IMR-90 (cell line): ENCODE measurements around the gene PGD. TPM values are rescaled to one million over a fixed set of nuclear protein-coding genes. Genes with fewer than 3 reads are reported as not detected.

Experiments used
- ATAC-seq: fragments of 200-7000 bp; cut with Tn5 transposase; 2 replicates; pipeline ENCODE4 v1.9.1; 2020; ENCODE audit warnings: low read depth, mild to moderate bottlenecking, moderate library complexity
- BruUV-seq: library from RNA; stranded (reverse); fragments of 400-500 nt; replicated peaks from 2 replicates; lab custom pipeline; 2021; lab: Mats Ljungman, UMichigan
- CTCF ChIA-PET: fragments of 300-600 bp; formaldehyde crosslinking; extraction: SDS; loops from one replicate; lab custom pipeline; 2021; ENCODE audit warnings: antibody characterized with exemption; lab: Yijun Ruan, JAX
- POLR2A ChIA-PET: fragments of 300-600 bp; sonication (Branson Sonifier 250); formaldehyde crosslinking; loops from one replicate; lab custom pipeline; 2022; ENCODE audit warnings: antibody characterized with exemption; ENCODE audit not compliant: unreplicated experiment; lab: Charles Lee
- DNase-seq: peaks from one replicate; pipeline ENCODE4 v3.0.0; 2013
- H2AFZ ChIP-seq: replicated peaks from 2 replicates; pipeline ENCODE3; 2013; ENCODE audit warnings: low read length, mild to moderate bottlenecking; ENCODE audit not compliant: poor library complexity
- H2AK5ac ChIP-seq: 2 replicates; pipeline ENCODE4 v1.6.1; 2013; ENCODE audit warnings: low read depth, low read length, inconsistent platforms
- H2AK9ac ChIP-seq: replicated peaks from 2 replicates; pipeline ENCODE3; 2013; ENCODE audit warnings: mild to moderate bottlenecking, low read depth, low read length, moderate library complexity; ENCODE audit not compliant: poor library complexity
- H2BK120ac ChIP-seq: 2 replicates; pipeline ENCODE4 v1.6.1; 2013; ENCODE audit warnings: low read depth, low read length, inconsistent platforms
- H2BK15ac ChIP-seq: 3 replicates; pipeline ENCODE4 v1.6.1; 2013; ENCODE audit warnings: low read depth, low read length, inconsistent platforms
- H2BK20ac ChIP-seq: 2 replicates; pipeline ENCODE4 v1.6.1; 2013; ENCODE audit warnings: low read depth, mild to moderate bottlenecking, inconsistent platforms, low read length, moderate library complexity
- H2BK5ac ChIP-seq: 2 replicates; pipeline ENCODE4 v1.6.1; 2013; ENCODE audit warnings: mild to moderate bottlenecking, low read depth, low read length, inconsistent platforms; ENCODE audit not compliant: poor library complexity, severe bottlenecking
- H3K14ac ChIP-seq: replicated peaks from 2 replicates; pipeline ENCODE4 v1.6.1; 2013; ENCODE audit warnings: low read depth, low read length, inconsistent platforms
- H3K18ac ChIP-seq: 2 replicates; pipeline ENCODE4 v1.6.1; 2013; ENCODE audit warnings: low read depth, low read length, control low read depth
- H3K23ac ChIP-seq: 2 replicates; pipeline ENCODE4 v1.6.1; 2013; ENCODE audit warnings: low read depth, low read length, inconsistent platforms
- H3K27ac ChIP-seq: 2 replicates; pipeline ENCODE4 v1.5.1; 2013; ENCODE audit warnings: mild to moderate bottlenecking, control low read depth, low read length; ENCODE audit not compliant: insufficient read depth
- H3K27me3 ChIP-seq: 2 replicates; pipeline ENCODE4 v1.6.1; 2013; ENCODE audit warnings: low read length; ENCODE audit not compliant: control insufficient read depth, insufficient read depth
- H3K36me3 ChIP-seq: 2 replicates; pipeline ENCODE4 v1.6.1; 2013; ENCODE audit warnings: low read length, mixed read lengths; ENCODE audit not compliant: control insufficient read depth, insufficient read depth
- H3K4ac ChIP-seq: 2 replicates; pipeline ENCODE4 v1.6.1; 2013; ENCODE audit warnings: low read depth, low read length, inconsistent platforms
- H3K4me1 ChIP-seq: 2 replicates; pipeline ENCODE4 v1.6.1; 2013; ENCODE audit warnings: low read length, mixed read lengths; ENCODE audit not compliant: control insufficient read depth, insufficient read depth
- H3K4me2 ChIP-seq: 2 replicates; pipeline ENCODE4 v1.6.1; 2013; ENCODE audit warnings: low read depth, mild to moderate bottlenecking, control low read depth, low read length, moderate library complexity
- H3K4me3 ChIP-seq: 2 replicates; pipeline ENCODE4 v1.5.1; 2013; ENCODE audit warnings: low read depth, mild to moderate bottlenecking, control low read depth, low read length, moderate library complexity; ENCODE audit not compliant: insufficient read depth
- H3K56ac ChIP-seq: 2 replicates; pipeline ENCODE4 v1.6.1; 2013; ENCODE audit warnings: low read length, inconsistent platforms; ENCODE audit not compliant: insufficient read depth; ENCODE audit errors: extremely low read depth
- H3K79me1 ChIP-seq, 2 experiments: 2 replicates each; pipeline ENCODE4 v1.6.1; 2013; ENCODE audit warnings: low read length in 2 of 2, inconsistent platforms in 1 of 2, low read depth in 1 of 2
- H3K9ac ChIP-seq: 2 replicates; pipeline ENCODE4 v1.6.1; 2013; ENCODE audit warnings: low read depth, low read length, control low read depth
- H3K9me1 ChIP-seq: 2 replicates; pipeline ENCODE4 v1.6.1; 2013; ENCODE audit warnings: low read length, inconsistent platforms; ENCODE audit not compliant: insufficient read depth
- H3K9me3 ChIP-seq: 2 replicates; pipeline ENCODE4 v1.6.1; 2013; ENCODE audit warnings: low read length; ENCODE audit not compliant: control insufficient read depth, insufficient read depth
- H4K20me1 ChIP-seq: 2 replicates; pipeline ENCODE4 v1.6.1; 2013; ENCODE audit warnings: low read length, inconsistent platforms; ENCODE audit not compliant: insufficient read depth
- H4K5ac ChIP-seq: 2 replicates; pipeline ENCODE4 v1.6.1; 2013; ENCODE audit warnings: mild to moderate bottlenecking, low read depth, low read length, control low read depth
- H4K8ac ChIP-seq, 2 experiments: 2 replicates each; pipeline ENCODE4 v1.6.1; 2013; ENCODE audit warnings: low read depth in 2 of 2, low read length in 2 of 2, control low read depth in 1 of 2, inconsistent platforms in 1 of 2
- H4K91ac ChIP-seq: 2 replicates; pipeline ENCODE4 v1.6.1; 2013; ENCODE audit warnings: low read depth, low read length, inconsistent platforms; ENCODE audit not compliant: insufficient read depth
- CEBPB ChIP-seq: IDR thresholded peaks from 2 replicates; pipeline ENCODE4 v1.6.1; 2012; ENCODE audit warnings: low read depth, low read length, improper control_type of control experiment
- CTCF ChIP-seq: conservative IDR thresholded peaks from 2 replicates; pipeline ENCODE4 v1.5.1; 2012; ENCODE audit warnings: mild to moderate bottlenecking, low read depth, low read length, improper control_type of control experiment
- FOS ChIP-seq: fragments of 150-350 bp; IDR thresholded peaks from 2 replicates; pipeline ENCODE4 v1.6.1; 2016; ENCODE audit warnings: low read depth, low read length
- MAFK ChIP-seq: IDR thresholded peaks from 2 replicates; pipeline ENCODE4 v1.6.1; 2012; ENCODE audit warnings: low read depth, low read length, improper control_type of control experiment
- MAZ ChIP-seq: IDR thresholded peaks from 2 replicates; pipeline ENCODE4 v1.6.1; 2012; ENCODE audit warnings: low read depth, mild to moderate bottlenecking, low read length, improper control_type of control experiment, moderate library complexity, borderline replicate concordance
- MXI1 ChIP-seq: IDR thresholded peaks from 2 replicates; pipeline ENCODE4 v1.6.1; 2012; ENCODE audit warnings: low read depth, mild to moderate bottlenecking, low read length, moderate library complexity, borderline replicate concordance
- NFE2L2 ChIP-seq: fragments of 150-350 bp; IDR thresholded peaks from 2 replicates; pipeline ENCODE4 v1.6.1; 2016; ENCODE audit warnings: low read depth, mild to moderate bottlenecking, low read length
- USF2 ChIP-seq: fragments of 150-350 bp; IDR thresholded peaks from 2 replicates; pipeline ENCODE4 v1.6.1; 2017; ENCODE audit warnings: mild to moderate bottlenecking, antibody characterized with exemption, low read length, low read depth
- WGBS, 2 experiments: methylation state at CpG; one replicate each; pipeline versions ENCODE4 v1.1.5 to v1.1.7; 2013; ENCODE audit warnings: missing lambda C conversion rate in 2 of 2; ENCODE audit not compliant: insufficient read length in 1 of 2; ENCODE audit errors: extremely low coverage in 2 of 2; 5-methylcytosine and 5-hydroxymethylcytosine counted together
- dilution Hi-C: fragments of 300-500 bp; cut with HindIII; formaldehyde crosslinking; loops from one replicate; pipeline ENCODE4 v1.14.3; 2018; ENCODE audit warnings: low sequenced_read_pairs; ENCODE audit not compliant: unreplicated experiment
- in situ Hi-C: fragments of 300-500 bp; cut with MboI; formaldehyde crosslinking; loops from 3 replicates; pipeline ENCODE4 v1.14.3; 2019; ENCODE audit warnings: low sequenced_read_pairs, inconsistent platforms, mixed read lengths
- intact Hi-C: fragments of 100-400 bp; cut with micrococcal nuclease; formaldehyde crosslinking; loops from 2 replicates; pipeline ENCODE4 v1.10.0; 2022
- polyA plus RNA-seq, 3 experiments: library from polyadenylated mRNA; depleted of rRNA; stranded (reverse); fragments of >200 nt; gene quantifications; 2 replicates each; pipeline ENCODE4 v1.2.3, GENCODE V29; 2012; ENCODE audit warnings: low replicate concordance in 1 of 3
- total RNA-seq: library from RNA; depleted of rRNA; stranded (reverse); fragments of >200 nt; gene quantifications from 2 replicates; pipeline ENCODE4 v1.2.3, GENCODE V29; 2012

The PGD gene
- total and polyA plus RNA-seq, 2 of the 4 experiments (the other 2 are of a cell fraction), result 118 to 216 TPM

DNA sequence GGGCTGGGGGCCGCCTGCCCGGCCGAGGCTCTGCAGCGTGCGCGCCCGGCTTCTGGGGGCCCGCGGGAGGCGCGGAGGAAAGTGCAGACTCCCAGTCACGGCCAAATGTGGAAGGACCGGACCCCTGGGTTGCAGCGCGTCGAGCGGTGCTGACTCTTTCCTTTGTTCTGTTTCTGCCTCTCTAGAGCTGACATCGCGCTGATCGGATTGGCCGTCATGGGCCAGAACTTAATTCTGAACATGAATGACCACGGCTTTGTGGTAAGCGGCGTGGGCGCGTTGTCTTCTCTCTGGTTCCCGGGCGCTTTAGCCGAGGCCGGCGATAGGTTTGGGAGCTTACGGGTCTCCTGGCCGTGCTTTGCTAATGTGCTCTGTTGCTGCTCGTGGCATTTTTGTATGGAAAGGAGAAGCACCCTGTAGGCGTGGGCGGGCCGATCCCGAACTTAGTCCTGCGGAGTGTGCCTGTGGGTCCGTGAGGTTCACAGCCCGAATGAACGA, 629 bp downstream of the PGD start:
- H3K9me3 ChIP-seq, result no peaks in the 10 kb centered on the region
- CTCF ChIA-PET, result interaction anchor here (1.2 kb wide), 1 partner anchor 31 kb away, joined by 3 read pairs; the partner anchor contains the start of gene CENPS
- H4K8ac ChIP-seq, result peak overlapping the region in 1 of 2 experiments; percentile 40; a peak in 1 of 4 replicates
- H4K91ac ChIP-seq, result peak overlapping the region; percentile 46
- intact Hi-C loops, result loop anchor here (1.0 kb wide), 1 partner anchor 22 kb away; no protein-coding TSS in a partner anchor
- H3K4me2 ChIP-seq, result peak overlapping the region; percentile 97
- BruUV-seq, result TSS peak; percentile 46
- WGBS, 2 experiments, result 2% methylated on average over 28 of the region's 42 CpGs; no CpG with 5 or more reads in 1 of the 2 experiments
- DNase-seq (peak; percentile 54), ATAC-seq (peak; percentile 2)
- peak overlapping the region; percentile 76 for H3K4me3 ChIP-seq
- H2AK9ac ChIP-seq, result peak overlapping the region; percentile 99
- no peak overlapping the region for H2BK20ac ChIP-seq
- peak overlapping the region; percentile 67 for H3K4ac ChIP-seq
- H2AFZ ChIP-seq, result peak overlapping the region; percentile 98
- peak overlapping the region; percentile 79 for H3K23ac ChIP-seq
- H4K20me1 ChIP-seq, result peaks cover 29% of the 10 kb centered on the region; the same call in 1 of the 2 replicates
- peak; percentile 17; the same call in 1 of the 2 replicates for TF ChIP-seq MXI1
- no peak for TF ChIP-seq MAFK
- no peak for TF ChIP-seq CEBPB
- TF ChIP-seq FOS, result no peak
- no peak for TF ChIP-seq MAZ
- no peak for TF ChIP-seq NFE2L2
- TF ChIP-seq USF2, result no peak
- no peak for TF ChIP-seq CTCF
- H2BK120ac ChIP-seq, result no peak overlapping the region
- H3K18ac ChIP-seq, result peak overlapping the region; percentile 13
- H3K27me3 ChIP-seq, result no peaks in the 10 kb centered on the region
- peaks cover 14 to 28% of the 10 kb centered on the region in 2 experiments for H3K79me1 ChIP-seq
- H2BK5ac ChIP-seq, result peak overlapping the region; percentile 77
- peak overlapping the region; percentile 7; the same call in 1 of the 3 replicates for H2BK15ac ChIP-seq
- peak overlapping the region; percentile 74; the same call in 1 of the 2 replicates for H3K14ac ChIP-seq
- H3K27ac ChIP-seq, result peak overlapping the region; percentile 85
- H2AK5ac ChIP-seq, result peak overlapping the region; percentile 60; the same call in 1 of the 2 replicates
- dilution Hi-C loops, result no loop called here
- peak overlapping the region; percentile 45 for H3K56ac ChIP-seq
- POLR2A ChIA-PET, result interaction anchor here (0.7 to 2.9 kb wide), 2 partner anchors 12 to 21 kb away, joined by 3 to 22 read pairs; no protein-coding TSS in a partner anchor
- peaks cover 6% of the 10 kb centered on the region for H3K4me1 ChIP-seq
- in situ Hi-C loops, result no loop called here
- H3K9ac ChIP-seq, result peak overlapping the region; percentile 91
- H4K5ac ChIP-seq, result no peak overlapping the region
- peaks cover 9% of the 10 kb centered on the region; the same call in 1 of the 2 replicates for H3K9me1 ChIP-seq
- H3K36me3 ChIP-seq, result peaks cover 12% of the 10 kb centered on the region
